A673 (cell line): ENCODE measurements around the gene SMAD3. TPM values are rescaled to one million over a fixed set of nuclear protein-coding genes. Genes with fewer than 3 reads are reported as not detected.

Experiments
- BruUV-seq: library from RNA; stranded (reverse); fragments of 400-500 nt; replicated peaks from 2 replicates; lab custom pipeline; 2021; lab: Mats Ljungman, UMichigan
- CTCF ChIA-PET: fragments of 300-600 bp; sonication (Branson Sonifier 250); formaldehyde crosslinking; loops from one replicate; lab custom pipeline; 2022; ENCODE audit warnings: antibody characterized with exemption; lab: Charles Lee
- POLR2A ChIA-PET: fragments of 300-600 bp; sonication (Branson Sonifier 250); formaldehyde crosslinking; loops from one replicate; lab custom pipeline; 2022; ENCODE audit warnings: antibody characterized with exemption; ENCODE audit not compliant: low non-redundant PET; lab: Charles Lee
- DNase-seq: peaks from one replicate; pipeline ENCODE4 v3.0.0-alpha.2; 2015; ENCODE audit warnings: low spot score
- H3K27ac ChIP-seq: fragments of 200-600 bp; sonication (generic); 2 replicates; pipeline ENCODE4 v1.5.1; 2016; ENCODE audit warnings: mixed run types, low read depth, mild to moderate bottlenecking, mixed read lengths, antibody characterized with exemption, low read length; ENCODE audit not compliant: poor library complexity, severe bottlenecking
- H3K27me3 ChIP-seq: fragments of 200-600 bp; sonication (generic); replicated peaks from 2 replicates; pipeline ENCODE4 v1.6.1; 2017; ENCODE audit warnings: mixed run types, low read depth, mild to moderate bottlenecking, mixed read lengths, antibody characterized with exemption, low read length; ENCODE audit not compliant: insufficient read depth, poor library complexity
- H3K36me3 ChIP-seq: fragments of 200-600 bp; sonication (generic); 2 replicates; pipeline ENCODE4 v1.6.1; 2016; ENCODE audit warnings: mixed run types, mild to moderate bottlenecking, mixed read lengths, antibody characterized with exemption, low read length; ENCODE audit not compliant: insufficient read depth, poor library complexity, severe bottlenecking
- H3K4me1 ChIP-seq: fragments of 200-600 bp; sonication (generic); 2 replicates; pipeline ENCODE4 v1.6.1; 2017; ENCODE audit warnings: mixed run types, mild to moderate bottlenecking, mixed read lengths, antibody characterized with exemption, low read length; ENCODE audit not compliant: insufficient read depth, poor library complexity, severe bottlenecking
- H3K4me3 ChIP-seq: fragments of 200-600 bp; sonication (generic); 2 replicates; pipeline ENCODE4 v1.5.1; 2016; ENCODE audit warnings: low read depth, mixed run types, mild to moderate bottlenecking, mixed read lengths, low read length; ENCODE audit not compliant: poor library complexity, severe bottlenecking
- H3K9me3 ChIP-seq: fragments of 200-600 bp; sonication (generic); 2 replicates; pipeline ENCODE4 v1.6.1; 2016; ENCODE audit warnings: mixed run types, low read depth, mild to moderate bottlenecking, mixed read lengths, antibody characterized with exemption, low read length; ENCODE audit not compliant: poor library complexity, severe bottlenecking
- EZH2 ChIP-seq: fragments of 200-600 bp; sonication (generic); IDR thresholded peaks from 2 replicates; pipeline ENCODE4 v1.6.1; 2017; ENCODE audit warnings: borderline replicate concordance, low read depth, mild to moderate bottlenecking, mixed read lengths, antibody characterized with exemption, low read length; ENCODE audit not compliant: poor library complexity, severe bottlenecking
- intact Hi-C: fragments of 100-400 bp; cut with micrococcal nuclease; formaldehyde crosslinking; loops from one replicate; pipeline ENCODE4 v1.10.0; 2022; ENCODE audit not compliant: unreplicated experiment
- total RNA-seq: library from RNA; stranded (reverse); gene quantifications from 2 replicates; pipeline ENCODE4 v1.2.3, GENCODE V29; 2021
- TF ChIP-seq, protein P1 (sequence below): fragments of 300-800, 200-600 bp; sonication (generic); conservative IDR thresholded peaks from 2 replicates; pipeline ENCODE4 v1.5.1; 2017; ENCODE audit warnings: low read depth, mild to moderate bottlenecking, antibody characterized with exemption, low read length, moderate library complexity, mixed read lengths

The SMAD3 gene
- total RNA-seq, 1 experiment from 2014 or later: 31.0 TPM

DNA sequence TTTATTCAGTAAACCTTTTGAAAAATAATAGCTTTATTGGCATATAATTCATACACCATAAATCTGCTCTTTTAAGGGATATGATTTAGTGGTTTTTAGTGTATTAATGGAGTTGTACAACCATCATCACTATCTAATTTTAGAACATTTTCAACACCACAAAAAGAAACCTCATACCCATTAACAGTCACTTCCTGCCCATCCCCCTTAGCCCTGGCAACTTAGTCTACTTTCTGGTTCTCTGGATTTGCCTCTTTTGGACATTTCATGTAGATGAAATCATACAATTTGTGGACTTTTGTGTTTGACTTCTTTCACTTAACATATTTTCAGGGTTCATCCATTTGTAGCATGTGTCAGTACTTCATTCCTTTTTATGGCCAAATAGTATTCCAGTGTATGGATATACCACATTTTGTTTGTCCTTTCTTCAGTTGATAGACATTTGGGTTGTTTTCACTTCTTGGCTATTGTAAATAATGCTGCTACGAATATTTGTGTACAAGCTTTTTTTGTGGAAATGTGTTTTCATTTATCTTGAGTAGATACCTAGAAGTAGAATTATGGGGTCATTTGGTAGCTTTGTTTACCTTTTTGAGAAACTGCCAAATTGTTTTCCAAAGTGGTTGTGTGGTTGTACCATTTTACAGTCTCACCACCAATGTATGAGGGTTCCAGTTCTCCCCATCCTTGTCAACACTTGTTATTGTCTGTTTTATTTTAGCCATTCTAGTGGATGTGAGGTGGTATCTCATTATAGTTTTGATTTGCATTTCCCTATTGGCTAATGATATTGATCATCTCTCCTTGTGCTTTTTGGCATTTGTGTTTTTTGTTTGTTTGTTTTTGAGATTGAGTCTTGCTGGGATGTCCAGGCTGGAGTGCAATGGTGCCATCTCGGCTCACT lies 45.8 kb downstream of the SMAD3 start:
- Histone ChIP-seq H3K27ac (no peak overlapping the region), H3K4me1 (peaks cover 25% of the 10 kb centered on the region), H3K36me3 (no peaks in the 10 kb centered on the region), H3K9me3 (peaks cover 12% of the 10 kb centered on the region), H3K27me3 (no peaks in the 10 kb centered on the region), H3K4me3 (no peak overlapping the region)
- no peak for TF ChIP-seq EZH2
- TF ChIP-seq, protein P1, sequence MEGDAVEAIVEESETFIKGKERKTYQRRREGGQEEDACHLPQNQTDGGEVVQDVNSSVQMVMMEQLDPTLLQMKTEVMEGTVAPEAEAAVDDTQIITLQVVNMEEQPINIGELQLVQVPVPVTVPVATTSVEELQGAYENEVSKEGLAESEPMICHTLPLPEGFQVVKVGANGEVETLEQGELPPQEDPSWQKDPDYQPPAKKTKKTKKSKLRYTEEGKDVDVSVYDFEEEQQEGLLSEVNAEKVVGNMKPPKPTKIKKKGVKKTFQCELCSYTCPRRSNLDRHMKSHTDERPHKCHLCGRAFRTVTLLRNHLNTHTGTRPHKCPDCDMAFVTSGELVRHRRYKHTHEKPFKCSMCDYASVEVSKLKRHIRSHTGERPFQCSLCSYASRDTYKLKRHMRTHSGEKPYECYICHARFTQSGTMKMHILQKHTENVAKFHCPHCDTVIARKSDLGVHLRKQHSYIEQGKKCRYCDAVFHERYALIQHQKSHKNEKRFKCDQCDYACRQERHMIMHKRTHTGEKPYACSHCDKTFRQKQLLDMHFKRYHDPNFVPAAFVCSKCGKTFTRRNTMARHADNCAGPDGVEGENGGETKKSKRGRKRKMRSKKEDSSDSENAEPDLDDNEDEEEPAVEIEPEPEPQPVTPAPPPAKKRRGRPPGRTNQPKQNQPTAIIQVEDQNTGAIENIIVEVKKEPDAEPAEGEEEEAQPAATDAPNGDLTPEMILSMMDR: no peak
- ChIA-PET CTCF (no interaction called here), POLR2A (no interaction called here)
- DNase-seq: no peak
- BruUV-seq: no TSS peak
- intact Hi-C loops: no loop called here

DNA sequence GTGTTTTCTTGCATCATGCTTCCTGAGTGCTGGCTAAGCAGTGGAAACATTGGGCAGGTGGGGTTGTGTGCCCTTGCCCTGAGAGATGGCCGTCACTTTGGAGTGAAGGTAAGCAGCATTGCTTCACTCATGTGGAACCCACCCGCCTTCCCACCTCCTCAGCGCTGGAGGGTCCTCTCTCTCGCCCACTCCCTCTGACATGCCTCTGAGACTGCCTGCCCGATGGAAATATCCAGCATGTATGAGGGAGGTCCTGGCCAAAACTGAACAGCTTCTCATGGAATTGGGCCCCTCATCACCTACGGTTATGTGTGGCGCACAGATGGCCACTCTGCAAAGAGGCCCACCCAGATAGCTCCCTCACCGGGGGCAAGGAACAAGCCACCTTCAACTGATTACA lies 48.6 kb downstream of the SMAD3 start:
- Histone ChIP-seq H3K36me3 (no peaks in the 10 kb centered on the region), H3K27ac (no peak overlapping the region), H3K27me3 (no peaks in the 10 kb centered on the region), H3K9me3 (peaks cover 12% of the 10 kb centered on the region), H3K4me3 (no peak overlapping the region), H3K4me1 (peaks cover 19% of the 10 kb centered on the region)
- BruUV-seq: no TSS peak
- TF ChIP-seq, protein P1: no peak
- TF ChIP-seq EZH2: no peak
- POLR2A ChIA-PET: no interaction called here
- DNase-seq: no peak
- CTCF ChIA-PET: no interaction called here
- intact Hi-C loops: no loop called here

DNA sequence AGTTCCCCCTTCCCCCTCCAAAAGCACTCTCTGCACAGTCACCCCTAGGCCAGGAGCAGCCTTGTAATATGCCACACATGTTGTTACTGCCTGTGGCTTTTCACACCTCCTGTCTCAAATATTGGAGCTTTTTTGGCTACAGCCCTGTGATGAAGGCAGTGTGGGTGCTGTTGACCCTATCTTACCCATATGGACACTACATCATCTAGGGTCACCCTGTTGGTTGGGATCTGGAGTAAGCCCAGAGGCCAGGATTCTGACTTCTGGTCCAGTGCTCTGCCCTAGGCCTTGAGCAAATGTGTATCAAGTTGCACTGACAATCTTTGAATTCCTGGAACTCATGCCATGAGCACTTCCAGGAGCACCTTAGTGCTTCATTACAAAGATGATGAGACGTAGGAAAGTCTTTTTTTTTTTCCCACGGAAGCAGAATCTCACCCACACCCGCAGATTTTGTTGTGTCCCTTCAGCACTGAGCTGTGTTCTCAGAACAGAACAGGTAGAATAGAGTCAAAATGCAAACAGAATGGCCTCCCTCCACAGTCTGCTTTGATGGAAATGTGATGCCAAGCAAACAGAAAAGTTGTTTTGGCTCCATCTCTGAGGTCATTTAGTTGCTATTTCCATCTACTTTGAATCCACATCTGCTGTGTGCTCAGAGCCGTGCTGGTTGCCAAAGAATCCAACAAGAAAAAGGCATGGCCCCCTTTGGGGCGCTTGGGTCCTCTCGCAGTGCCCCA lies 49.6 kb downstream of the SMAD3 start:
- no peaks in the 10 kb centered on the region for H3K27me3 ChIP-seq
- ChIA-PET POLR2A (no interaction called here), CTCF (no interaction called here)
- no peak for TF ChIP-seq EZH2
- TF ChIP-seq, protein P1: no peak
- no peak overlapping the region for H3K4me3 ChIP-seq
- H3K4me1 ChIP-seq: peaks cover 10% of the 10 kb centered on the region
- no TSS peak for BruUV-seq
- H3K9me3 ChIP-seq: peaks cover 12% of the 10 kb centered on the region
- H3K36me3 ChIP-seq: no peaks in the 10 kb centered on the region
- H3K27ac ChIP-seq: no peak overlapping the region
- intact Hi-C loops: no loop called here
- no peak for DNase-seq
